ENCODE data around the gene FAM216A. TPM values are rescaled to one million over a fixed set of nuclear protein-coding genes. Genes with fewer than 3 reads are reported as not detected.

The FAM216A gene
- total RNA-seq, 1 donor from 2014 or later = 5.7 TPM

DNA sequence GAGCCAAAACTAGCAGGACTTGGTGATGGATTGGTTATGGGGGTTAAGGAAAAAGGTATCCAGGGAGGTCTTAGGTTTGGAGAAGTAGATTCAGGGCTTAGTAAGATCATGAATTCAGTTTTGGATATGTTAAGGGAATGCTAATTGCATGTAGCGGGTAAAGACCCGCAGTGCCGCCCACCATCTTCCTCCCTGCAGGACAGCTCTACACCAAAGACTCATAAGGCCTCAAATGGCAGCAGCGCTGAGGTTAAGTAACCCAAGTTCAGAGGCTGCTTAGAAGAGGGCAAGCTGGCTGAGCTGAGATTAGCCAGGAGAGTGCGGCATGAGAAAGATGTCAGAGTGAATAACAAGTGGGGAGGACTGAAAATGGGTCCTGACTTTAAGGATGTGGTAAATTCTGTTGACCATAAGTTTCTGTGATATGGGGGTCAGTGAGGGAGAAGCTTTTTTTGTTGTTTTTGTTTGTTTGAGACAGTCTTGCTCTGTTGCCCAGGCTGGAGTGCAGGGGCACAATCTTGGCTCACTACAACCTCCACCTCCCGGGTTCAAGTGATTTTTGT, 59.7 kb downstream of the FAM216A start:
- no peak for TF ChIP-seq CTCF (IDR thresholded peaks at IDR 0.05; ENCODE audit: insufficient read depth, low read length, poor library complexity, severe bottlenecking)
- Histone ChIP-seq H3K36me3 (ENCODE audit: control insufficient read depth, insufficient read depth, low read length) (no peaks in the 10 kb centered on the region), H3K27me3 (ENCODE audit: control insufficient read depth, insufficient read depth, low read length) (no peaks in the 10 kb centered on the region), H3K4me3 (ENCODE audit: low read depth, low read length) (no peak overlapping the region)
- DNase-seq (ENCODE audit: low read depth) = no peak

DNA sequence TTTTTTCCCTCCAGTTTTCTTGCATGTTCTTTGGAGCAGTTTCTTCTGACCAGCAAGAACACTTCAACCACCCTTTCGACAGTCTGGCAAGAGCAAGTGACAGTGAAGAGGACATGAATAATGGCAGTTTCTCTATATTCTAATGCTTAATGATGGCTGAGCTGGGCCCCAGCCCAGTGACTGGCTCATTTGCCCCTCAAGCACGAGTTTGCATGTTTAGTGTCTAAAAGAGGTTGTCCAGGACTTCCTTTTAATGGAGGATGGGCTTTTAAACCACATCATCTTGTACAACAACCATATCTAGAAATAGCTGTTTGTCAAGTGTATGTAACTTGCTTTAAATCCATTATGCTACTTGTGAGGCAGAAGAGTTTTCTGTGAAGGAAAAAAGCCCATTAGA, 61.9 kb downstream of the FAM216A start:
- DNase-seq (ENCODE audit: low read depth) = no peak
- no peak overlapping the region for H3K4me3 ChIP-seq (ENCODE audit: low read depth, low read length)
- no peak for TF ChIP-seq CTCF (IDR thresholded peaks at IDR 0.05; ENCODE audit: insufficient read depth, low read length, poor library complexity, severe bottlenecking)
- no peaks in the 10 kb centered on the region for H3K27me3 ChIP-seq (ENCODE audit: control insufficient read depth, insufficient read depth, low read length)
- H3K36me3 ChIP-seq (ENCODE audit: control insufficient read depth, insufficient read depth, low read length) = no peaks in the 10 kb centered on the region

DNA sequence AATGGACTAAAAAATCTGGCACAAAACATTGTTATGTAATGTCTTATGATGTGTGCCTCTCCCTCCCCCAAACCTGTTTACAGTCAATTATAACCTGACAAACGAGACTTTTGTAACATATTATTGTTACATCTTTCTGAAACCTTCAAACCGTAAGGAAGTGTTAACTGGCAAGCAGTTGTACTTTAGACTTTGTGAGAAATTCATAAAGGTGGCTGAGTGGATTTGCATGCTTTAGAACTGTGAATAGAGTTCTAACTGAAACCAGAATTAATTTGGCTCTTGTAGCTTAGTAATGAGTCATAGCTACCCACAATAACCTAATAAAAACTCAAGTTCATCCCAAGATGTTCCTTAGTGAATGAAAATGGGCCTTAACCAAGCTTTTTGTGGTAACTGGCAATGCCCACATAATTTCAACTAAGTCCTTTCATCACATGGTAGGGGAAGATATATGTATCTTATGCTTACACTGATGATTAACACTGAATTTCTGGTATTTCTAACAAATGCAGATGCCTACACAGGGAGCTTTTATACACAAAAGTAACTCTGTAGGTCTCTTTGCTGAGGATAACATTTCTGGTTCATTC, 63.2 kb downstream of the FAM216A start:
- no peaks in the 10 kb centered on the region for H3K36me3 ChIP-seq (ENCODE audit: control insufficient read depth, insufficient read depth, low read length)
- no peak for DNase-seq (ENCODE audit: low read depth)
- no peak for TF ChIP-seq CTCF (IDR thresholded peaks at IDR 0.05; ENCODE audit: insufficient read depth, low read length, poor library complexity, severe bottlenecking)

GRCh38 chr12:110532644-110533043, 64.0 kb downstream of the FAM216A start:
- H3K4me3 ChIP-seq (ENCODE audit: low read depth, low read length) = no peak overlapping the region
- no peaks in the 10 kb centered on the region for H3K36me3 ChIP-seq (ENCODE audit: control insufficient read depth, insufficient read depth, low read length)
- no peaks in the 10 kb centered on the region for H3K27me3 ChIP-seq (ENCODE audit: control insufficient read depth, insufficient read depth, low read length)
- no peak for TF ChIP-seq CTCF (IDR thresholded peaks at IDR 0.05; ENCODE audit: insufficient read depth, low read length, poor library complexity, severe bottlenecking)
- DNase-seq (ENCODE audit: low read depth) = no peak

More for the DNA sequence above, 63.2 kb downstream of the FAM216A start:
- Histone ChIP-seq H3K27me3 (ENCODE audit: control insufficient read depth, insufficient read depth, low read length) (no peaks in the 10 kb centered on the region), H3K4me3 (ENCODE audit: low read depth, low read length) (no peak overlapping the region)

GRCh38 chr12:110533607-110534006, 65.0 kb downstream of the FAM216A start:
- no peak for TF ChIP-seq CTCF (IDR thresholded peaks at IDR 0.05; ENCODE audit: insufficient read depth, low read length, poor library complexity, severe bottlenecking)
- H3K36me3 ChIP-seq (ENCODE audit: control insufficient read depth, insufficient read depth, low read length) = peaks cover 3% of the 10 kb centered on the region
- no peak for DNase-seq (ENCODE audit: low read depth)
- no peak overlapping the region for H3K4me3 ChIP-seq (ENCODE audit: low read depth, low read length)
- no peaks in the 10 kb centered on the region for H3K27me3 ChIP-seq (ENCODE audit: control insufficient read depth, insufficient read depth, low read length)

DNA sequence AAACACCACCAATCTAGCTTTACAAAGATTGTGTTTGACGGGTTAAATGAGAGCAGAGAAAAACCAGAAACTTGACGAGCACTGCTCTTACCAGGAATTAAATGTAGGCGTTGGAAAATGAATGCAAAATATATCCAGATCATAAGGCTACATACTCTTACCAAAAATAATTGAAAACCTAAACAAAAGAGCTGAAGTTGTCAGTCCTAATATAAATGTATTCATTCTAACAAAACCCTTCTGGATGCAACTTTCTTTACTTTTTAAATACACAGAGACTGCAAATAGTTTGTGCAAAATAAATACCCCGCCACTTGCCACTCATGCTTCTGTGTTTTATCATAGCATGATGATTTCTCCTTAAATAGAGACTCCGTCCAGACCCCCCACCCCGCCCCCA, 66.2 kb downstream of the FAM216A start:
- no peak for DNase-seq (ENCODE audit: low read depth)
- H3K4me3 ChIP-seq (ENCODE audit: low read depth, low read length) = no peak overlapping the region
- TF ChIP-seq CTCF (IDR thresholded peaks at IDR 0.05; ENCODE audit: insufficient read depth, low read length, poor library complexity, severe bottlenecking) = no peak
- no peaks in the 10 kb centered on the region for H3K27me3 ChIP-seq (ENCODE audit: control insufficient read depth, insufficient read depth, low read length)
- peaks cover 3% of the 10 kb centered on the region for H3K36me3 ChIP-seq (ENCODE audit: control insufficient read depth, insufficient read depth, low read length)

All from kidney epithelial cell (primary cell).